ENCODE data around the gene MACROD2.

- TF ChIP-seq JUND (IDR thresholded peaks at IDR 0.05) (no peak), CTCF (IDR thresholded peaks at IDR 0.05; ENCODE audit: low read depth, low read length, missing input control) (no peak), REST (IDR thresholded peaks at IDR 0.05) (no peak), HNF4A (conservative IDR thresholded peaks at IDR 0.05) (no peak), TAF1 (conservative IDR thresholded peaks at IDR 0.05) (no peak), SP1 (IDR thresholded peaks at IDR 0.05) (no peak), MAX (IDR thresholded peaks at IDR 0.05) (no peak), HNF4G (IDR thresholded peaks at IDR 0.05) (no peak), RAD21 (IDR thresholded peaks at IDR 0.05) (no peak), NR2F2 (IDR thresholded peaks at IDR 0.05) (no peak), EGR1 (IDR thresholded peaks at IDR 0.05; ENCODE audit: low read depth in 2 of 2) (no peak), ZBTB33 (IDR thresholded peaks at IDR 0.05) (no peak)
- TF ChIP-seq, protein P1, sequence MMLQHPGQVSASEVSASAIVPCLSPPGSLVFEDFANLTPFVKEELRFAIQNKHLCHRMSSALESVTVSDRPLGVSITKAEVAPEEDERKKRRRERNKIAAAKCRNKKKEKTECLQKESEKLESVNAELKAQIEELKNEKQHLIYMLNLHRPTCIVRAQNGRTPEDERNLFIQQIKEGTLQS (IDR thresholded peaks at IDR 0.05): no peak
Observed at GRCh38 chr20:16072220-16072619, 2076.9 kb downstream of the MACROD2 start.

Data from liver (tissue), 3 donors.